ENCODE data around the gene B4GAT1. TPM values are rescaled to one million over a fixed set of nuclear protein-coding genes. Genes with fewer than 3 reads are reported as not detected.
"Not testable (repeated sequence)": the region's sequence is repeated elsewhere in the genome, so short reads cannot be mapped to it uniquely, and the experiment has no call there.

The B4GAT1 gene
- total and polyA plus RNA-seq, 4 donors, result 109 to 171 (median 143) TPM

GRCh38 chr11:66363805-66364535 lies 16.5 kb upstream of the B4GAT1 start:
- Histone ChIP-seq H3K36me3 (ENCODE audit: control insufficient read depth, insufficient read depth, low read length) (peaks cover 48% of the 10 kb centered on the region), H3K4me3 (ENCODE audit: low read depth, low read length) (no peak overlapping the region), H3K9me3 (ENCODE audit: control insufficient read depth, insufficient read depth, low read length) (no peaks in the 10 kb centered on the region), H3K4me1 (ENCODE audit: control insufficient read depth, insufficient read depth, low read length) (no peaks in the 10 kb centered on the region), H3K27me3 (ENCODE audit: control insufficient read depth, insufficient read depth, low read length) (no peaks in the 10 kb centered on the region), H3K27ac (ENCODE audit: low read depth, low read length) (no peak overlapping the region)
- no peak for DNase-seq (ENCODE audit: low read depth in 4 of 6, low spot score in 6 of 6)
- WGBS (ENCODE audit: insufficient coverage), result 66% methylated on average over 7 of the region's 15 CpGs

DNA sequence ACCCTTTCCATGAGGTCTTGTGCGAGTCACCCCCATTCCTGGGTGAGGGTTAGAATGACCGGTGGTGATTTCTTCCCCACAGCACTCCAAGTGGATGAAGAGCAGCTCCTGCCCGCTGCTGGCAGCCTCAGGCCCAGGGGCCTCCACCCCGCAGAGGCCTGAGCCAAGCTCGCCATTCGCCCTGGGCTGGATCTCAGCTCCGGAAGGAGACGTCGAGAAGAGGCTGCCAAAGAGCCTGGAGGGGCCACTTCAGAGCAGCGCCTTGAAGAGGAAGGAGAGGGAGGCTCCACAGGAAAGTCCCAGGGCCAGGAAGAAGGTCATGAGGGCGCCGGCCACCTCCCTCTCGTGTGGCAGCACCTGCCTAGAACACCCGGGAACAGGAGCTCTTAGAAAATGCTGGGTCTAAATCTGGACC lies 15.8 kb upstream of the B4GAT1 start:
- 96% methylated on average over 12 of the region's 14 CpGs for WGBS (ENCODE audit: insufficient coverage)
- Histone ChIP-seq H3K9me3 (ENCODE audit: control insufficient read depth, insufficient read depth, low read length) (no peaks in the 10 kb centered on the region), H3K36me3 (ENCODE audit: control insufficient read depth, insufficient read depth, low read length) (peaks cover 40% of the 10 kb centered on the region), H3K27me3 (ENCODE audit: control insufficient read depth, insufficient read depth, low read length) (no peaks in the 10 kb centered on the region), H3K4me3 (ENCODE audit: low read depth, low read length) (no peak overlapping the region), H3K27ac (ENCODE audit: low read depth, low read length) (no peak overlapping the region), H3K4me1 (ENCODE audit: control insufficient read depth, insufficient read depth, low read length) (no peaks in the 10 kb centered on the region)
- no peak for DNase-seq (ENCODE audit: low read depth in 4 of 6, low spot score in 6 of 6)

- H3K4me3 ChIP-seq (ENCODE audit: low read depth, low read length), result no peak overlapping the region
- no peaks in the 10 kb centered on the region for H3K4me1 ChIP-seq (ENCODE audit: control insufficient read depth, insufficient read depth, low read length)
- peaks cover 38% of the 10 kb centered on the region for H3K36me3 ChIP-seq (ENCODE audit: control insufficient read depth, insufficient read depth, low read length)
- no peaks in the 10 kb centered on the region for H3K27me3 ChIP-seq (ENCODE audit: control insufficient read depth, insufficient read depth, low read length)
- H3K9me3 ChIP-seq (ENCODE audit: control insufficient read depth, insufficient read depth, low read length), result no peaks in the 10 kb centered on the region
- 99% methylated on average over 6 of the region's 9 CpGs for WGBS (ENCODE audit: insufficient coverage)
- DNase-seq (ENCODE audit: low read depth in 4 of 6, low spot score in 6 of 6), result no peak
- H3K27ac ChIP-seq (ENCODE audit: low read depth, low read length), result no peak overlapping the region
These were observed 15.2 kb upstream of the B4GAT1 start for GRCh38 chr11:66362481-66363147.

GRCh38 chr11:66361502-66361941 lies 14.1 kb upstream of the B4GAT1 start:
- Histone ChIP-seq H3K27ac (ENCODE audit: low read depth, low read length) (no peak overlapping the region), H3K4me1 (ENCODE audit: control insufficient read depth, insufficient read depth, low read length) (no peaks in the 10 kb centered on the region), H3K27me3 (ENCODE audit: control insufficient read depth, insufficient read depth, low read length) (no peaks in the 10 kb centered on the region), H3K4me3 (ENCODE audit: low read depth, low read length) (no peak overlapping the region), H3K9me3 (ENCODE audit: control insufficient read depth, insufficient read depth, low read length) (no peaks in the 10 kb centered on the region), H3K36me3 (ENCODE audit: control insufficient read depth, insufficient read depth, low read length) (peaks cover 37% of the 10 kb centered on the region)
- WGBS (ENCODE audit: insufficient coverage), result 75% methylated on average over 6 of the region's 6 CpGs
- DNase-seq (ENCODE audit: low read depth in 4 of 6, low spot score in 6 of 6), result no peak

DNA sequence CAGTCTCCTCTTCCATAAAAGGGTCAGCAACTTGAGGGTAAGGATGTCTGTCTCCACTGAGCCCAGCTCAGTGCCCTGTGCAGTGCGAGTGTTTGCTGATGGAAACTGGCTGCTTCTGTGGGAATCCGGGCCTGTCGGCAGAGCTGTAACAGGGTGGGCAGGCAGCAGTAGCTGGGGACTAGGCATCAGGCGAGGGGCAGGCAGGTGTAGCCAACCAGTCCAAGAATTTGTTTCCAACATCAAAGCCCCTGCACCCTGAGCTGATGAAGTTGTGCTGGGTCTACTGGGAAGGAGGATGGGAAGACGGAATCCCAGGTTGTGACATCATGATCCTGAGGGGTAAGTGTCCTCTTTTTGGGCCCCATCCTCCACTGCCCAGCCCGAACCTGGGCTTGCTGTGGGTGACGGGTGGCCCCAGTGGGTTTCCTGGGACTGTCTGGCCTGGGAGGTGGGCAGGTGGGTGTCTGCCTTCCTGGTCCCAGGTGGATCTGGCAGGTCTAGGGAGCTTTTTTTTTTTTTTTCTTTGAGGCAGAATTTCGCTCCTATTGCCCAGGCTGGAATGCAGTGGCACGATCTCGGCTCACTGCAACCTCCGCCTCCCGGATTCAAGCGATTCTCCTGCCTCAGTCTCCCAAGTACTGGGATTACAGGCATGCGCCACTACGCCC lies 13.1 kb upstream of the B4GAT1 start:
- Histone ChIP-seq H3K4me1 (ENCODE audit: control insufficient read depth, insufficient read depth, low read length) (no peaks in the 10 kb centered on the region), H3K27ac (ENCODE audit: low read depth, low read length) (no peak overlapping the region), H3K36me3 (ENCODE audit: control insufficient read depth, insufficient read depth, low read length) (peaks cover 34% of the 10 kb centered on the region), H3K4me3 (ENCODE audit: low read depth, low read length) (no peak overlapping the region), H3K27me3 (ENCODE audit: control insufficient read depth, insufficient read depth, low read length) (no peaks in the 10 kb centered on the region), H3K9me3 (ENCODE audit: control insufficient read depth, insufficient read depth, low read length) (no peaks in the 10 kb centered on the region)
- DNase-seq (ENCODE audit: low read depth in 4 of 6, low spot score in 6 of 6), result no peak
- 94% methylated on average over 7 of the region's 15 CpGs for WGBS (ENCODE audit: insufficient coverage)

- 35% methylated on average over 2 of the region's 3 CpGs for WGBS (ENCODE audit: insufficient coverage)
- H3K27ac ChIP-seq (ENCODE audit: low read depth, low read length), result no peak overlapping the region
These were observed 12.2 kb upstream of the B4GAT1 start for GRCh38 chr11:66359662-66360087.

GRCh38 chr11:66350560-66351235 lies 3.3 kb upstream of the B4GAT1 start:
- not testable (repeated sequence) for H3K27ac ChIP-seq (ENCODE audit: low read depth, low read length); H3K9me3 ChIP-seq (ENCODE audit: control insufficient read depth, insufficient read depth, low read length); DNase-seq (ENCODE audit: low read depth in 4 of 6, low spot score in 6 of 6); H3K4me3 ChIP-seq (ENCODE audit: low read depth, low read length); H3K27me3 ChIP-seq (ENCODE audit: control insufficient read depth, insufficient read depth, low read length)
- H3K4me1 ChIP-seq (ENCODE audit: control insufficient read depth, insufficient read depth, low read length), result peaks cover 24% of the 10 kb centered on the region
- H3K36me3 ChIP-seq (ENCODE audit: control insufficient read depth, insufficient read depth, low read length), result peaks cover 13% of the 10 kb centered on the region
- 100% methylated on average over 1 of the region's 8 CpGs for WGBS (ENCODE audit: insufficient coverage)

More at GRCh38 chr11:66359662-66360087, 12.2 kb upstream of the B4GAT1 start:
- no peaks in the 10 kb centered on the region for H3K27me3 ChIP-seq (ENCODE audit: control insufficient read depth, insufficient read depth, low read length)
- H3K4me1 ChIP-seq (ENCODE audit: control insufficient read depth, insufficient read depth, low read length), result no peaks in the 10 kb centered on the region
- H3K36me3 ChIP-seq (ENCODE audit: control insufficient read depth, insufficient read depth, low read length), result peaks cover 38% of the 10 kb centered on the region
- no peaks in the 10 kb centered on the region for H3K9me3 ChIP-seq (ENCODE audit: control insufficient read depth, insufficient read depth, low read length)
- no peak for DNase-seq (ENCODE audit: low read depth in 4 of 6, low spot score in 6 of 6)
- no peak overlapping the region for H3K4me3 ChIP-seq (ENCODE audit: low read depth, low read length)

- peaks cover 12% of the 10 kb centered on the region for H3K36me3 ChIP-seq (ENCODE audit: control insufficient read depth, insufficient read depth, low read length)
- no peaks in the 10 kb centered on the region for H3K9me3 ChIP-seq (ENCODE audit: control insufficient read depth, insufficient read depth, low read length)
- no peak overlapping the region for H3K4me3 ChIP-seq (ENCODE audit: low read depth, low read length)
- H3K27me3 ChIP-seq (ENCODE audit: control insufficient read depth, insufficient read depth, low read length), result no peaks in the 10 kb centered on the region
- DNase-seq (ENCODE audit: low read depth in 4 of 6, low spot score in 6 of 6), result no peak
- H3K27ac ChIP-seq (ENCODE audit: low read depth, low read length), result no peak overlapping the region
- H3K4me1 ChIP-seq (ENCODE audit: control insufficient read depth, insufficient read depth, low read length), result peaks cover 29% of the 10 kb centered on the region
- WGBS (ENCODE audit: insufficient coverage), result no CpG with 5 or more reads among the region's 2 CpGs
These were observed 1.6 kb upstream of the B4GAT1 start for GRCh38 chr11:66349084-66349386.

DNA sequence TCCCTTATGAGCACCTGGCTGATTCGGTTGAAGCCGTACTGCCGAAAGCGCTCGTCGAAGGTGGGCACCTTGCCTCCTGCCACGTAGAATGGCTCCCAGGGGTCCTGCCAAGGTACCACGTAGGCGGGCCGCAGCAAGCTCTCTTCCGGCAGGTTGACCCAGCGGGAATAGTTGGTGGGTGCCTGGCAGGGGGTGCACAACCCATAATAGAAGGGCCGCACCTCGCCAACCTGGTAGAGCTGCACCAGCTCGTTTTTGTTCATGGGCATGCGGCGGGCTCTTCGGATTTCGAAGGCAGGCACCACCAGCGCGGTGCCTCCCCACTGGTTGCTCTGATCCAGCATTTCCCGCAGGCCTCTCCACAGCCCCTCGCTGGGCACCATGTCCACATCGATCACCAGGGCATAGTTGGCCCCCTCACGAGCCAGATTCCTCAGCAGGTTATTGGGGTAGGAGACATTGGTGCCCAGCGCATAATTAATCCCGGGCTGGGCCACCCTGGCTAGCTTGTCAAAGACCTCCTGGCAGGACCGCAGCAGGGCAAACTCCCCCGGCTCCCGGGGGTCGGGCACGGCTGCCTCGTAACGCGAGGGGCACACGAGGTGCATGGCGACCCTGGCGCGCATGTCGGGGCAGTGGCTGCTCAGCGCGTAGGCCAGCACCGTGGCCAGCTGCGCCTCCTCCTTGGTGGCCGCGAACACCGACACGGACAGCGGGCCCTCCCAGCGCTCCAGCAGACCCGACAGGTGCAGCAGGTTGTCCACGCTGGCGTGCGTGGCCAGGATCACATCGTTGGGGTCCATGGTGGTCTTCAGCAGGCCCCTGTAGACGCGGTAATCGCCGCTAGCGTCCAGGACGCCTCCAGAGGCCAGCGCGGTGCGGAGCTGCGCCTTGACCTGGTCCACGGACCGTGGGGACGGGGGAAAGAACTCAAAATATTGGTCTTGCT lies 679 bp downstream of the B4GAT1 start:
- peak overlapping the region; percentile 97 for H3K27ac ChIP-seq (ENCODE audit: low read depth, low read length)
- H3K4me1 ChIP-seq (ENCODE audit: control insufficient read depth, insufficient read depth, low read length), result peaks cover 29% of the 10 kb centered on the region
- 23% methylated on average over 65 of the region's 68 CpGs for WGBS (ENCODE audit: insufficient coverage)
- H3K27me3 ChIP-seq (ENCODE audit: control insufficient read depth, insufficient read depth, low read length), result no peaks in the 10 kb centered on the region
- no peaks in the 10 kb centered on the region for H3K9me3 ChIP-seq (ENCODE audit: control insufficient read depth, insufficient read depth, low read length)
- no peak for DNase-seq (ENCODE audit: low read depth in 4 of 6, low spot score in 6 of 6)
- peaks cover 17% of the 10 kb centered on the region for H3K36me3 ChIP-seq (ENCODE audit: control insufficient read depth, insufficient read depth, low read length)
- H3K4me3 ChIP-seq (ENCODE audit: low read depth, low read length), result peak overlapping the region; percentile 94

All from spinal cord (tissue), 10 donors.